Keratinocyte (primary cell): Measurements from ENCODE around the gene FGGY. TPM values are rescaled to one million over a fixed set of nuclear protein-coding genes. Genes with fewer than 3 reads are reported as not detected.

Source experiments
- DNase-seq: peaks from one replicate; pipeline ENCODE4 v3.0.0-alpha.2; 2011; ENCODE audit warnings: low read depth, missing footprints, low spot score
- FAIRE-seq: peaks from 2 replicates; lab custom pipeline; 2011; peaks lifted over from hg19 to GRCh38; lab: Jason Lieb, UNC
- H2AFZ ChIP-seq: 2 replicates; pipeline ENCODE4 v1.6.0; 2012; ENCODE audit warnings: low read length, control low read depth, inconsistent platforms; ENCODE audit not compliant: control insufficient read depth
- H3K27ac ChIP-seq: 2 replicates; pipeline ENCODE4 v1.5.1; 2011; ENCODE audit warnings: low read length; ENCODE audit not compliant: control insufficient read depth, insufficient read depth
- H3K27me3 ChIP-seq: 3 replicates; pipeline ENCODE4 v1.6.0; 2011; ENCODE audit warnings: low read length; ENCODE audit not compliant: control insufficient read depth, insufficient read depth; ENCODE audit errors: extremely low read depth
- H3K36me3 ChIP-seq, 2 experiments: 2 replicates in 1 of 2; 3 replicates in 1 of 2; pipeline ENCODE4 v1.5.1; 2011; ENCODE audit warnings: low read length in 2 of 2, mild to moderate bottlenecking in 1 of 2; ENCODE audit not compliant: control insufficient read depth in 2 of 2, insufficient read depth in 2 of 2; ENCODE audit errors: extremely low read depth in 1 of 2
- H3K4me1 ChIP-seq: 3 replicates; pipeline ENCODE4 v1.5.1; 2011; ENCODE audit warnings: low read length; ENCODE audit not compliant: control insufficient read depth, insufficient read depth; ENCODE audit errors: extremely low read depth
- H3K4me2 ChIP-seq: 3 replicates; pipeline ENCODE4 v1.6.0; 2011; ENCODE audit warnings: low read depth, low read length; ENCODE audit not compliant: control insufficient read depth, insufficient read depth; ENCODE audit errors: extremely low read depth
- H3K4me3 ChIP-seq, 3 experiments: fragments of 200-600 bp in 1 of 3; sonication (generic) in 1 of 3; 2 replicates in 2 of 3; 3 replicates in 1 of 3; pipeline ENCODE4 v1.5.1; 2011 to 2016; ENCODE audit warnings: low read length in 3 of 3, mild to moderate bottlenecking in 3 of 3, control low read depth in 2 of 3, inconsistent platforms in 1 of 3, low read depth in 1 of 3, mixed read lengths in 1 of 3, mixed run types in 1 of 3, moderate library complexity in 1 of 3; ENCODE audit not compliant: control insufficient read depth in 2 of 3, insufficient read depth in 2 of 3; ENCODE audit errors: extremely low read depth in 1 of 3
- H3K79me2 ChIP-seq: 2 replicates; pipeline ENCODE4 v1.6.0; 2012; ENCODE audit warnings: low read length; ENCODE audit not compliant: control insufficient read depth, insufficient read depth
- H3K9ac ChIP-seq: 3 replicates; pipeline ENCODE4 v1.6.0; 2011; ENCODE audit warnings: low read length; ENCODE audit not compliant: control insufficient read depth, insufficient read depth; ENCODE audit errors: extremely low read depth
- H3K9me1 ChIP-seq: 3 replicates; pipeline ENCODE4 v1.6.0; 2011; ENCODE audit warnings: low read length; ENCODE audit not compliant: control insufficient read depth, insufficient read depth; ENCODE audit errors: extremely low read depth
- H3K9me3 ChIP-seq: 2 replicates; pipeline ENCODE4 v1.5.1; 2012; ENCODE audit warnings: low read depth, low read length; ENCODE audit not compliant: control insufficient read depth
- H4K20me1 ChIP-seq: 3 replicates; pipeline ENCODE4 v1.6.0; 2011; ENCODE audit warnings: low read length; ENCODE audit not compliant: control insufficient read depth, insufficient read depth; ENCODE audit errors: extremely low read depth
- CTCF ChIP-seq, 3 experiments: IDR thresholded peaks in 1 of 3; conservative IDR thresholded peaks in 1 of 3; optimal IDR thresholded peaks in 1 of 3; 2 replicates in 2 of 3; 3 replicates in 1 of 3; pipeline versions ENCODE3 to v1.5.1; 2011; ENCODE audit warnings: low read length in 3 of 3, mild to moderate bottlenecking in 3 of 3, moderate library complexity in 2 of 3, control low read depth in 1 of 3, inconsistent platforms in 1 of 3; ENCODE audit not compliant: insufficient read depth in 2 of 3; ENCODE audit errors: extremely low read depth in 1 of 3
- EZH2 ChIP-seq: IDR thresholded peaks from one replicate; pipeline ENCODE4 v1.6.1; 2012; ENCODE audit warnings: inconsistent platforms, mild to moderate bottlenecking, low read length, moderate library complexity
- dilution Hi-C: fragments of 300-500 bp; cut with MboI; formaldehyde crosslinking; loops from one replicate; pipeline ENCODE4 v1.7.0; 2020; ENCODE audit warnings: low sequenced_read_pairs; ENCODE audit not compliant: extremely low pct_ligation_motif_present
- polyA plus RNA-seq, 5 experiments: library from polyadenylated mRNA; depleted of rRNA in 3 of 5; stranded (reverse) in 3 of 5; stranded (forward) in 1 of 5; unstranded in 1 of 5; fragments of >200 nt; gene quantifications; 1 replicate in 1 of 5; 2 replicates in 3 of 5; 3 replicates in 1 of 5; pipeline versions ENCODE4 v1.2.1 to v1.2.3, GENCODE V29; 2011 to 2012; ENCODE audit warnings: missing spikeins in 2 of 5, low read depth in 1 of 5, low replicate concordance in 1 of 5

Gene FGGY
- polyA plus RNA-seq, 1 donor (not counting 4 experiments of a cell fraction or from before 2014, with no cell fraction given), result 16.6 TPM

GRCh38 chr1:59736744-59737143, 439.9 kb downstream of the FGGY start:
- DNase-seq (no peak), FAIRE-seq (no peak)
- no peak overlapping the region for H2AFZ ChIP-seq
- H3K4me2 ChIP-seq, result no peak overlapping the region
- TF ChIP-seq CTCF (optimal IDR thresholded peaks at IDR 0.05 in 1 of 3, IDR thresholded peaks at IDR 0.05 in 1 of 3, conservative IDR thresholded peaks at IDR 0.05 in 1 of 3; ENCODE audit: extremely low read depth in 1 of 3, insufficient read depth in 2 of 3, low read length in 3 of 3) (no peak), EZH2 (no peak)
- H3K4me1 ChIP-seq, result peaks cover 3% of the 10 kb centered on the region
- H3K79me2 ChIP-seq, result no peaks in the 10 kb centered on the region
- peaks cover 4% of the 10 kb centered on the region for H3K9me3 ChIP-seq
- dilution Hi-C loops, result no loop called here
- peaks cover 0 to 3% of the 10 kb centered on the region in 2 experiments for H3K36me3 ChIP-seq
- H3K9me1 ChIP-seq, result no peaks in the 10 kb centered on the region
- no peak overlapping the region for H3K27ac ChIP-seq
- no peak overlapping the region for H3K4me3 ChIP-seq
- no peaks in the 10 kb centered on the region for H3K27me3 ChIP-seq
- H3K9ac ChIP-seq, result no peak overlapping the region
- no peaks in the 10 kb centered on the region for H4K20me1 ChIP-seq

- Histone ChIP-seq H3K9me3 (peaks cover 4% of the 10 kb centered on the region), H4K20me1 (no peaks in the 10 kb centered on the region), H3K9ac (no peak overlapping the region), H2AFZ (no peak overlapping the region), H3K4me1 (no peaks in the 10 kb centered on the region), H3K9me1 (no peaks in the 10 kb centered on the region), H3K36me3 (peaks cover 0 to 3% of the 10 kb centered on the region in 2 experiments), H3K4me2 (no peak overlapping the region), H3K27ac (no peak overlapping the region), H3K79me2 (no peaks in the 10 kb centered on the region), H3K27me3 (no peaks in the 10 kb centered on the region), H3K4me3 (no peak overlapping the region)
- FAIRE-seq (no peak), DNase-seq (no peak)
- TF ChIP-seq CTCF (optimal IDR thresholded peaks at IDR 0.05 in 1 of 3, IDR thresholded peaks at IDR 0.05 in 1 of 3, conservative IDR thresholded peaks at IDR 0.05 in 1 of 3; ENCODE audit: extremely low read depth in 1 of 3, insufficient read depth in 2 of 3, low read length in 3 of 3), result no peak
- TF ChIP-seq EZH2, result no peak
- dilution Hi-C loops, result no loop called here
Observed at GRCh38 chr1:59737638-59738037, 440.7 kb downstream of the FGGY start.
